Naive thymus-derived CD4-positive, alpha-beta T cell (primary cell): Measurements from ENCODE around the gene USP12. TPM values are rescaled to one million over a fixed set of nuclear protein-coding genes. Genes with fewer than 3 reads are reported as not detected.

Experiments
- ATAC-seq: fragments of 150-1000 bp; cut with Tn5 transposase; 2 replicates; pipeline ENCODE4 v1.10.0; 2021; ENCODE audit warnings: mild to moderate bottlenecking, moderate library complexity
- CTCF ChIA-PET: fragments of 350-600 bp; sonication (Branson Sonifier 250); formaldehyde crosslinking; loops from one replicate; lab custom pipeline; 2021; ENCODE audit warnings: antibody characterized with exemption; lab: Charles Lee
- POLR2A ChIA-PET: fragments of 350-600 bp; sonication (Branson Sonifier 250); formaldehyde crosslinking; loops from one replicate; lab custom pipeline; 2021; ENCODE audit warnings: antibody characterized with exemption, inconsistent platforms; lab: Charles Lee
- DNase-seq, 9 donors: peaks; one replicate each; pipeline versions ENCODE4 v3.0.0 to v3.0.0-alpha.2; 2020 to 2022; ENCODE audit warnings: mixed read lengths in 1 of 9
- H3K27ac ChIP-seq: one replicate; pipeline ENCODE4 v1.7.0; 2013; ENCODE audit warnings: mild to moderate bottlenecking, low read depth, low read length, moderate library complexity
- H3K27me3 ChIP-seq, 2 donors: one replicate each; pipeline ENCODE4 v1.7.0; 2013; ENCODE audit warnings: low read length in 2 of 2, mild to moderate bottlenecking in 2 of 2, moderate library complexity in 2 of 2; ENCODE audit not compliant: control insufficient read depth in 2 of 2, insufficient read depth in 2 of 2
- H3K36me3 ChIP-seq, 3 experiments: 1 replicate in 2 of 3; 2 replicates in 1 of 3; pipeline ENCODE4 v1.7.0; 2013; ENCODE audit warnings: low read length in 3 of 3, mild to moderate bottlenecking in 3 of 3, moderate library complexity in 1 of 3; ENCODE audit not compliant: insufficient read depth in 3 of 3, control insufficient read depth in 2 of 3
- H3K4me1 ChIP-seq, 2 donors: one replicate each; pipeline ENCODE4 v1.7.0; 2013; ENCODE audit warnings: low read length in 2 of 2, mild to moderate bottlenecking in 2 of 2, moderate library complexity in 1 of 2; ENCODE audit not compliant: control insufficient read depth in 2 of 2, insufficient read depth in 2 of 2
- H3K4me3 ChIP-seq: 2 replicates; pipeline ENCODE4 v1.7.0; 2013; ENCODE audit warnings: mild to moderate bottlenecking, low read length
- H3K9me3 ChIP-seq, 3 experiments: 1 replicate in 2 of 3; 2 replicates in 1 of 3; pipeline ENCODE4 v1.7.0; 2013; ENCODE audit warnings: low read length in 3 of 3; ENCODE audit not compliant: control insufficient read depth in 2 of 3
- H3K27ac Mint-ChIP-seq, 9 donors: one replicate each; pipeline ENCODE4 v1.8.0; 2020 to 2022; ENCODE audit warnings: mixed read lengths in 9 of 9, mild to moderate bottlenecking in 8 of 9, moderate library complexity in 5 of 9, inconsistent platforms in 2 of 9
- H3K27me3 Mint-ChIP-seq, 5 donors: one replicate each; pipeline ENCODE4 v1.8.0; 2021 to 2022; ENCODE audit warnings: mixed read lengths in 5 of 5, mild to moderate bottlenecking in 1 of 5
- H3K36me3 Mint-ChIP-seq, 5 donors: one replicate each; pipeline ENCODE4 v1.8.0; 2020 to 2022; ENCODE audit warnings: mixed read lengths in 5 of 5, mild to moderate bottlenecking in 3 of 5, inconsistent platforms in 1 of 5
- H3K4me1 Mint-ChIP-seq, 7 donors: one replicate each; pipeline ENCODE4 v1.8.0; 2020 to 2022; ENCODE audit warnings: mixed read lengths in 7 of 7, mild to moderate bottlenecking in 3 of 7, inconsistent platforms in 1 of 7
- H3K4me3 Mint-ChIP-seq, 10 donors: one replicate each; pipeline ENCODE4 v1.8.0; 2020 to 2022; ENCODE audit warnings: mild to moderate bottlenecking in 10 of 10, mixed read lengths in 10 of 10, moderate library complexity in 6 of 10, inconsistent platforms in 2 of 10
- H3K9me3 Mint-ChIP-seq, 11 donors: one replicate each; pipeline ENCODE4 v1.8.0; 2020 to 2022; ENCODE audit warnings: mixed read lengths in 11 of 11, mild to moderate bottlenecking in 4 of 11, inconsistent platforms in 1 of 11, moderate library complexity in 1 of 11
- intact Hi-C, 2 donors: fragments of 100-400 bp; cut with micrococcal nuclease; formaldehyde crosslinking; loops; one replicate each; pipeline ENCODE4 v1.15.1; 2023
- polyA plus RNA-seq, 2 donors: library from polyadenylated mRNA; unstranded; fragments of 300-500 nt; fragmentation: Illumina TruSeq; gene quantifications; one replicate each; pipeline ENCODE4 v1.2.3, GENCODE V29; 2021
- total RNA-seq, 6 experiments: library from RNA in 5 of 6; stranded (reverse) in 5 of 6; gene quantifications; 1 replicate in 5 of 6; 2 replicates in 1 of 6; pipeline ENCODE4 v1.2.3 and lab custom pipeline; 2021 to 2026

USP12 gene
- total and polyA plus RNA-seq, 7 experiments from 2014 or later: 11.0 to 53.5 (median 24.7) TPM

- ChIA-PET POLR2A (interaction anchor here (1.5 kb wide), 1 partner anchor 9 kb away, joined by 7 read pairs; no protein-coding TSS in a partner anchor), CTCF (no interaction called here)
- H3K27ac Mint-ChIP-seq: peak overlapping the region in 1 of 9 donors; percentile 29
- H3K4me3 ChIP-seq: no peak overlapping the region
- peaks cover 4 to 28% (median 23%) of the 10 kb centered on the region in 5 donors for H3K36me3 Mint-ChIP-seq
- intact Hi-C loops: no loop called here
- H3K4me1 ChIP-seq: peaks cover 2 to 11% of the 10 kb centered on the region in 2 donors
- H3K27me3 ChIP-seq: no peaks in the 10 kb centered on the region
- H3K27ac ChIP-seq: no peak overlapping the region
- H3K9me3 Mint-ChIP-seq: peaks cover 0 to 13% (median 2%) of the 10 kb centered on the region in 11 donors
- DNase-seq: no peak
- H3K27me3 Mint-ChIP-seq: no peaks in the 10 kb centered on the region
- no peaks in the 10 kb centered on the region for H3K9me3 ChIP-seq
- ATAC-seq: no peak
- H3K36me3 ChIP-seq: no peaks in the 10 kb centered on the region
- peak overlapping the region in 1 of 10 donors; percentile 70 for H3K4me3 Mint-ChIP-seq
- peaks cover 37 to 80% (median 72%) of the 10 kb centered on the region in 7 donors for H3K4me1 Mint-ChIP-seq
These were observed 10.2 kb downstream of the USP12 start for GRCh38 chr13:27161423-27161822.

DNA sequence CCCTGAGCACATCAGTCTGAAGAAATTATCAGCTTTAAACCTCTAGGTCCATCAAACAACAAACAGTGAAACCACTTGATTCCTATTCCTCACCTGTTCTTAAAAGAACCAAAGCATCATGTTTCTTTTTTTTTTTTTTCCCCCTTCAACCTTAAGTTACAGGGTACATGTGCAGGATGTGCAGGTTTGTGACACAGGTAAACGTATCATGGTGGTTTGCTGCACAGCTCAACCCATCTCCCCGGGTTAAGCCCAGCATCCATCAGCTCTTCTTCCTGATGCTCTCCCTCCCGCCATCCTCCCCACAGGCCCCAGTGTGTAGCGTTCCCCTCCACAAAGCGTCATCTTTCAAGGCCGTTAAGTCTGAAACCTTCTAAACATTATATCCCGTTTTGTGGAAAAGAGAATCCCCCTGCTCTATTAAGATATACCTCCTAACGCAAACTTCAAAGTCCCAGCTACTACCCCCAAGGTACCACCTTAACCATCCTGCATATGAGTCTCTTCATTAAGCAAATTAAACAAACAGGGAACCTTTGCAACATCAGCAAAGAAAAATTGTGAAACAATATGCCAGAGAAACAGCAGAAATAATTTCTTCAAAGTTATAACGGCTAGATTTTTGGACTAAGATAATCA is 10.8 kb downstream of the USP12 start:
- DNase-seq: no peak
- Histone ChIP-seq H3K36me3 (no peaks in the 10 kb centered on the region), H3K4me1 (peaks cover 0 to 11% of the 10 kb centered on the region in 2 donors), H3K9me3 (no peaks in the 10 kb centered on the region), H3K27ac (no peak overlapping the region), H3K4me3 (no peak overlapping the region), H3K27me3 (no peaks in the 10 kb centered on the region)
- Mint-ChIP-seq H3K4me3 (peak overlapping the region in 7 of 10 donors; percentile 1 to 70 (median 38)), H3K36me3 (peaks cover 8 to 34% (median 28%) of the 10 kb centered on the region in 5 donors), H3K27ac (peak overlapping the region in 3 of 9 donors; percentile 29 to 87 (median 43)), H3K27me3 (no peaks in the 10 kb centered on the region), H3K9me3 (peaks cover 2 to 17% (median 5%) of the 10 kb centered on the region in 11 donors), H3K4me1 (peaks cover 34 to 79% (median 72%) of the 10 kb centered on the region in 7 donors)
- CTCF ChIA-PET: no interaction called here
- peak; percentile 6 for ATAC-seq
- intact Hi-C loops: no loop called here
- POLR2A ChIA-PET: interaction anchor here (1.5 kb wide), 1 partner anchor 9 kb away, joined by 7 read pairs; no protein-coding TSS in a partner anchor

GRCh38 chr13:27159806-27160563 is 11.6 kb downstream of the USP12 start:
- H3K36me3 Mint-ChIP-seq: peaks cover 8 to 34% (median 25%) of the 10 kb centered on the region in 5 donors
- DNase-seq: no peak
- peak overlapping the region in 2 of 9 donors; percentile 33 to 51 for H3K27ac Mint-ChIP-seq
- Histone ChIP-seq H3K4me3 (no peak overlapping the region), H3K27ac (no peak overlapping the region), H3K27me3 (no peaks in the 10 kb centered on the region), H3K4me1 (peaks cover 0 to 11% of the 10 kb centered on the region in 2 donors), H3K9me3 (no peaks in the 10 kb centered on the region), H3K36me3 (no peaks in the 10 kb centered on the region)
- peaks cover 31 to 72% (median 65%) of the 10 kb centered on the region in 7 donors for H3K4me1 Mint-ChIP-seq
- intact Hi-C loops: no loop called here
- no peaks in the 10 kb centered on the region for H3K27me3 Mint-ChIP-seq
- CTCF ChIA-PET: no interaction called here
- peaks cover 2 to 17% (median 5%) of the 10 kb centered on the region in 11 donors for H3K9me3 Mint-ChIP-seq
- POLR2A ChIA-PET: no interaction called here
- no peak for ATAC-seq
- peak overlapping the region in 8 of 10 donors; percentile 1 to 70 (median 28) for H3K4me3 Mint-ChIP-seq

DNA sequence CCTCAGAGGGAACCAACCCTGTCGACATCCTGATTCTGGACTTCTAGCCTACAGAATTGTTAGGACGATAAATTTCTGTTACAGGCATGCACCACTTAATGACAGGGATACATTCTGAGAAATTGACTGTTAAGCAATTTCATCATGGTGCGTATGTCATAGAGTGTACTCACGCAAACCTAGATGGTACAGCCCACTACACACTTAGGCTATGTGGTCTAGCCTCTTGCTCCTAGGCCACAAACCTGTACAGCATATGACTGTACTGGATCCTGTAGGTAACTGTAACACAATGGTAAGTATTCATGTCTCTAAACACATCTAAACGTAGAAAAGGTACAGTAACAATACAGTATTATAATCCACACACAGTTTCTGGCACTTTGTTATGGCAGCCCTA is 13.3 kb downstream of the USP12 start:
- peaks cover 8 to 40% (median 31%) of the 10 kb centered on the region in 5 donors for H3K36me3 Mint-ChIP-seq
- ChIA-PET CTCF (no interaction called here), POLR2A (no interaction called here)
- Histone ChIP-seq H3K4me1 (peaks cover 0 to 11% of the 10 kb centered on the region in 2 donors), H3K36me3 (no peaks in the 10 kb centered on the region), H3K27me3 (no peaks in the 10 kb centered on the region), H3K4me3 (no peak overlapping the region), H3K9me3 (no peaks in the 10 kb centered on the region), H3K27ac (no peak overlapping the region)
- ATAC-seq (no peak), DNase-seq (no peak)
- H3K27ac Mint-ChIP-seq: no peak overlapping the region
- H3K4me1 Mint-ChIP-seq: peaks cover 21 to 74% (median 63%) of the 10 kb centered on the region in 7 donors
- no peaks in the 10 kb centered on the region for H3K27me3 Mint-ChIP-seq
- H3K4me3 Mint-ChIP-seq: no peak overlapping the region
- H3K9me3 Mint-ChIP-seq: peaks cover 2 to 17% (median 5%) of the 10 kb centered on the region in 11 donors
- intact Hi-C loops: no loop called here

- ATAC-seq: no peak
- no peaks in the 10 kb centered on the region for H3K27me3 ChIP-seq
- H3K27ac Mint-ChIP-seq: peak overlapping the region in 1 of 9 donors; percentile 35
- no peaks in the 10 kb centered on the region for H3K27me3 Mint-ChIP-seq
- H3K27ac ChIP-seq: no peak overlapping the region
- no peak for DNase-seq
- H3K9me3 Mint-ChIP-seq: peaks cover 0 to 12% (median 5%) of the 10 kb centered on the region in 11 donors
- H3K4me1 ChIP-seq: peaks cover 0 to 10% of the 10 kb centered on the region in 2 donors
- H3K4me3 ChIP-seq: no peak overlapping the region
- H3K4me3 Mint-ChIP-seq: peak overlapping the region in 3 of 10 donors; percentile 16 to 45 (median 34)
- H3K4me1 Mint-ChIP-seq: peaks cover 36 to 72% (median 66%) of the 10 kb centered on the region in 7 donors
- CTCF ChIA-PET: no interaction called here
- intact Hi-C loops: no loop called here
- H3K36me3 Mint-ChIP-seq: peaks cover 5 to 31% (median 21%) of the 10 kb centered on the region in 5 donors
- no peaks in the 10 kb centered on the region for H3K36me3 ChIP-seq
- POLR2A ChIA-PET: no interaction called here
- H3K9me3 ChIP-seq: no peaks in the 10 kb centered on the region
These were observed 19.6 kb downstream of the USP12 start for GRCh38 chr13:27151798-27152599.

GRCh38 chr13:27149702-27150101 is 21.9 kb downstream of the USP12 start:
- Mint-ChIP-seq H3K27me3 (no peaks in the 10 kb centered on the region), H3K4me1 (peaks cover 41 to 88% (median 74%) of the 10 kb centered on the region in 7 donors)

More at GRCh38 chr13:27149702-27150101, 21.9 kb downstream of the USP12 start:
- Histone ChIP-seq H3K27me3 (no peaks in the 10 kb centered on the region), H3K27ac (no peak overlapping the region), H3K4me1 (peaks cover 0 to 10% of the 10 kb centered on the region in 2 donors), H3K36me3 (no peaks in the 10 kb centered on the region), H3K4me3 (no peak overlapping the region), H3K9me3 (no peaks in the 10 kb centered on the region)
- H3K27ac Mint-ChIP-seq: peak overlapping the region in 2 of 9 donors; percentile 35 to 41
- peaks cover 0 to 7% (median 0%) of the 10 kb centered on the region in 11 donors for H3K9me3 Mint-ChIP-seq
- ATAC-seq (no peak), DNase-seq (no peak)
- ChIA-PET POLR2A (no interaction called here), CTCF (no interaction called here)
- H3K4me3 Mint-ChIP-seq: peak overlapping the region in 3 of 10 donors; percentile 21 to 31 (median 25)
- H3K36me3 Mint-ChIP-seq: peaks cover 0 to 24% (median 12%) of the 10 kb centered on the region in 5 donors
- intact Hi-C loops: no loop called here
